Hepatocyte (in vitro differentiated cells): ENCODE results near the gene IRF1. TPM values are rescaled to one million over a fixed set of nuclear protein-coding genes. Genes with fewer than 3 reads are reported as not detected.

ENCODE experiments used
- DNase-seq: peaks from one replicate; pipeline ENCODE4 v3.0.0-alpha.2; 2016; ENCODE audit warnings: low spot score
- H2AFZ ChIP-seq: fragments of 200-600 bp; sonication (generic); 2 replicates; pipeline ENCODE4 v1.6.0; 2016; ENCODE audit warnings: antibody characterized with exemption, mild to moderate bottlenecking
- H3K27ac ChIP-seq: fragments of 200-600 bp; sonication (generic); 2 replicates; pipeline ENCODE4 v1.5.1; 2016; ENCODE audit warnings: mild to moderate bottlenecking
- H3K27me3 ChIP-seq: fragments of 200-600 bp; sonication (generic); 2 replicates; pipeline ENCODE4 v1.6.1; 2016
- H3K36me3 ChIP-seq: fragments of 200-600 bp; sonication (generic); replicated peaks from 2 replicates; pipeline ENCODE4 v1.5.1; 2016; ENCODE audit warnings: low read depth; ENCODE audit not compliant: insufficient read depth
- H3K4me1 ChIP-seq: fragments of 200-600 bp; sonication (generic); 2 replicates; pipeline ENCODE4 v1.5.1; 2016; ENCODE audit warnings: mild to moderate bottlenecking, moderate library complexity; ENCODE audit not compliant: insufficient read depth
- H3K4me2 ChIP-seq: fragments of 200-600 bp; sonication (generic); 2 replicates; pipeline ENCODE4 v1.6.0; 2016
- H3K4me3 ChIP-seq: fragments of 200-600 bp; sonication (generic); 2 replicates; pipeline ENCODE4 v1.5.1; 2016; ENCODE audit warnings: mild to moderate bottlenecking
- H3K79me2 ChIP-seq: fragments of 200-600 bp; sonication (generic); 2 replicates; pipeline ENCODE4 v1.6.0; 2017; ENCODE audit warnings: mild to moderate bottlenecking
- H3K9me2 ChIP-seq: fragments of 200-600 bp; sonication (generic); replicated peaks from 2 replicates; pipeline ENCODE4 v1.6.0; 2017; ENCODE audit warnings: mild to moderate bottlenecking; ENCODE audit not compliant: insufficient read depth
- H3K9me3 ChIP-seq: fragments of 200-600 bp; sonication (generic); 2 replicates; pipeline ENCODE4 v1.5.1; 2016; ENCODE audit warnings: low read depth, mild to moderate bottlenecking
- H4K20me1 ChIP-seq: fragments of 200-600 bp; sonication (generic); 2 replicates; pipeline ENCODE4 v1.6.0; 2016; ENCODE audit warnings: mild to moderate bottlenecking; ENCODE audit not compliant: insufficient read depth, poor library complexity, severe bottlenecking
- EZH2 ChIP-seq: fragments of 200-600 bp; sonication (generic); IDR thresholded peaks from 2 replicates; pipeline ENCODE4 v1.6.1; 2016; ENCODE audit warnings: antibody characterized with exemption, mild to moderate bottlenecking, borderline replicate concordance
- EZH2phosphoT487 ChIP-seq: fragments of 200-600 bp; sonication (generic); IDR thresholded peaks from one replicate; pipeline ENCODE4 v1.6.1; 2018; ENCODE audit warnings: antibody characterized with exemption, mild to moderate bottlenecking, low read depth, moderate library complexity; ENCODE audit not compliant: unreplicated experiment, severe bottlenecking
- WGBS: methylation state at CpG from one replicate; pipeline ENCODE4 v1.1.6; 2016; ENCODE audit warnings: low lambda C conversion rate; ENCODE audit errors: missing lambda C conversion rate; 5-methylcytosine and 5-hydroxymethylcytosine counted together
- polyA plus RNA-seq: library from polyadenylated mRNA; unstranded; fragments of >200 nt; fragmentation: Nextera tagmentation; extraction: Ambion mirVana; gene quantifications from 2 replicates; pipeline ENCODE4 v1.2.1, GENCODE V29; 2016
- total RNA-seq: library from RNA; depleted of rRNA; stranded (reverse); fragments of >200 nt; gene quantifications from 2 replicates; pipeline ENCODE4 v1.2.3, GENCODE V29; 2014
- TF ChIP-seq, protein P1 (sequence below): fragments of 200-600 bp; sonication (generic); IDR thresholded peaks from 2 replicates; pipeline ENCODE4 v1.5.1; 2016; ENCODE audit warnings: antibody characterized with exemption, mild to moderate bottlenecking; ENCODE audit not compliant: poor library complexity

The IRF1 gene
- total and polyA plus RNA-seq, 2 experiments from 2014 or later = 30.9 to 35.8 TPM

DNA sequence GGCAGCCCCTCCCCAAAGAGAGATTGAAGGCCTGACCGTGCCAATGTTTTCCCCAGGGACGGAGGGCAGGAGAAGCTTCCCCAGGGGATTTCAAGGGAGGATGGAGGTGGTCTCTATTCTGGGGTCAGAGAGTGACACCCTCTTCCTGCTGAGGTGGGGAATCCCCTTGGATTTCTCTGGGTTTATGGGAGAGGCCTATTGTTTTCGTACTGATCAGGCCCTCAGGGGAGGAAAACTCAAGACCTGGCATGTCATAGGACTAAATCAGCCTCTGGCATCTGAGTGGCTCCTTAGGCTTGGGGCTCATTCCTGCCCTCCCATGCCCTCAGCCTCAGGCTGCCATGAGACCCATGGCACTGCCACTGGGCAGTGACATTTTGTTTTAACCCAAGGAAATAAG is 44.6 kb downstream of the IRF1 start:
- no peaks in the 10 kb centered on the region for H3K79me2 ChIP-seq
- H3K27me3 ChIP-seq = no peaks in the 10 kb centered on the region
- H3K36me3 ChIP-seq = no peaks in the 10 kb centered on the region
- no peaks in the 10 kb centered on the region for H4K20me1 ChIP-seq
- H3K9me2 ChIP-seq = no peaks in the 10 kb centered on the region
- no peak overlapping the region for H2AFZ ChIP-seq
- no peak for TF ChIP-seq EZH2
- TF ChIP-seq EZH2phosphoT487 = no peak
- TF ChIP-seq, protein P1, sequence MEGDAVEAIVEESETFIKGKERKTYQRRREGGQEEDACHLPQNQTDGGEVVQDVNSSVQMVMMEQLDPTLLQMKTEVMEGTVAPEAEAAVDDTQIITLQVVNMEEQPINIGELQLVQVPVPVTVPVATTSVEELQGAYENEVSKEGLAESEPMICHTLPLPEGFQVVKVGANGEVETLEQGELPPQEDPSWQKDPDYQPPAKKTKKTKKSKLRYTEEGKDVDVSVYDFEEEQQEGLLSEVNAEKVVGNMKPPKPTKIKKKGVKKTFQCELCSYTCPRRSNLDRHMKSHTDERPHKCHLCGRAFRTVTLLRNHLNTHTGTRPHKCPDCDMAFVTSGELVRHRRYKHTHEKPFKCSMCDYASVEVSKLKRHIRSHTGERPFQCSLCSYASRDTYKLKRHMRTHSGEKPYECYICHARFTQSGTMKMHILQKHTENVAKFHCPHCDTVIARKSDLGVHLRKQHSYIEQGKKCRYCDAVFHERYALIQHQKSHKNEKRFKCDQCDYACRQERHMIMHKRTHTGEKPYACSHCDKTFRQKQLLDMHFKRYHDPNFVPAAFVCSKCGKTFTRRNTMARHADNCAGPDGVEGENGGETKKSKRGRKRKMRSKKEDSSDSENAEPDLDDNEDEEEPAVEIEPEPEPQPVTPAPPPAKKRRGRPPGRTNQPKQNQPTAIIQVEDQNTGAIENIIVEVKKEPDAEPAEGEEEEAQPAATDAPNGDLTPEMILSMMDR = no peak
- H3K4me3 ChIP-seq = no peak overlapping the region
- H3K4me1 ChIP-seq = no peaks in the 10 kb centered on the region
- H3K4me2 ChIP-seq = no peak overlapping the region
- WGBS = 68% methylated on average over 3 of the region's 3 CpGs
- H3K9me3 ChIP-seq = no peaks in the 10 kb centered on the region
- peak overlapping the region; percentile 12 for H3K27ac ChIP-seq
- no peak for DNase-seq

DNA sequence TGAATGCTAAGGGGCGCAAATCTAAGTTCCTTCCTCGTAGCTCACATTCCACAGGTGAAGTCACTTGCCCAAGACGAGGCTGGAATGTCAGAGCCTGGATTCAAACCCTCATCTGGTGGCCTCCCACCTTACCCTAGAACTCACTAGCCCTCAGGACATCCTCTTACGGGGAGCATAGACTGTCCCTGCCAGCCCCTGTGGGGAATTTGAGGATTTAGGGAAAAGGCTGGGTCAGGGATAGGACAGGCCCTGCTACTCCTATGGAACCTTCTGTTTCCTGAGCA is 45.0 kb downstream of the IRF1 start:
- Histone ChIP-seq H4K20me1 (no peaks in the 10 kb centered on the region), H3K4me2 (no peak overlapping the region), H3K9me2 (no peaks in the 10 kb centered on the region), H3K4me1 (no peaks in the 10 kb centered on the region), H3K9me3 (no peaks in the 10 kb centered on the region), H3K27ac (peak overlapping the region; percentile 12), H3K4me3 (no peak overlapping the region), H2AFZ (no peak overlapping the region), H3K79me2 (no peaks in the 10 kb centered on the region), H3K27me3 (no peaks in the 10 kb centered on the region), H3K36me3 (no peaks in the 10 kb centered on the region)
- WGBS = 83% methylated on average over 4 of the region's 4 CpGs
- DNase-seq = no peak
- TF ChIP-seq EZH2 = no peak
- TF ChIP-seq, protein P1 = no peak
- TF ChIP-seq EZH2phosphoT487 = no peak

DNA sequence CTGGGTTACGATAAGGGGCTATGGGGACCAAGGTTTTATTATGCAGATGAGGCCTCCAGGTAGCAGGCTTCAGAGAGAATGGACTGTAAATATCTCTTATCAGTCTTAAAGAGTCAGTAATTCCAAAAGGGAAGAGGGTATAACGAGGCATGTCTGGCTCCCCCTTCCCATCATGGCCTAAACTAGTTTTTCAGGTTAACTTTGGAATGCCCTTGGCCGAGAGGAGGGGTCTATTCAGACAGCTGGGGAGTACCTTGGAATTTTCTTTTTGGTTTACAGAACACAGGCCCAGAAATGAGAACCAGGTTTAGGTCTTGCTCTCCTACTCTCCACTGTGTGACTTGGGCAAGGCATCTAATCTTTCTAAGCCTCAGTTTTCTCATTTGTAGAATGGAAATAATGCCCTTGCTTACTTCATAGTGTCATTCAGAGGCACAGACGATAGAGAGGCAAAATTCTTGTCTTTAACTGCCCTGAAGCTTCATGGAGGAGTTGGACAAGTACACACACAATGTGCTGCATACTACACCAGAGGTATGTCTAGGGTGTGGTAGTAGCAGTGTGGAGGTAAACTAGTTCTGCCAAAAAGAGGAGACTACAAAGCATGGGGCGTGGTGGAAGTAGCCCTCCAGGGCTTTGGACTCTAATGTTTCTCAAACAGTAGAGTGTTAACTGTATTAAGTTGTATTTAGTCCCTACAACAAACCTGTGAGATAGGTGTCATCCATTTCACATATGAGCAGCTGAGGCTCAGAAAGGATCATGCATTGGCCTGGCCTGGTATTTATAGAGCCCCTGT is 45.5 kb downstream of the IRF1 start:
- Histone ChIP-seq H3K27ac (peak overlapping the region; percentile 12), H3K36me3 (no peaks in the 10 kb centered on the region), H4K20me1 (no peaks in the 10 kb centered on the region), H3K4me2 (no peak overlapping the region), H3K9me3 (no peaks in the 10 kb centered on the region), H3K27me3 (no peaks in the 10 kb centered on the region), H3K4me3 (no peak overlapping the region), H3K9me2 (no peaks in the 10 kb centered on the region), H2AFZ (no peak overlapping the region), H3K4me1 (no peaks in the 10 kb centered on the region), H3K79me2 (no peaks in the 10 kb centered on the region)
- DNase-seq = no peak
- 71% methylated on average over 5 of the region's 5 CpGs for WGBS
- TF ChIP-seq EZH2 (no peak), EZH2phosphoT487 (no peak)
- TF ChIP-seq, protein P1 = no peak

DNA sequence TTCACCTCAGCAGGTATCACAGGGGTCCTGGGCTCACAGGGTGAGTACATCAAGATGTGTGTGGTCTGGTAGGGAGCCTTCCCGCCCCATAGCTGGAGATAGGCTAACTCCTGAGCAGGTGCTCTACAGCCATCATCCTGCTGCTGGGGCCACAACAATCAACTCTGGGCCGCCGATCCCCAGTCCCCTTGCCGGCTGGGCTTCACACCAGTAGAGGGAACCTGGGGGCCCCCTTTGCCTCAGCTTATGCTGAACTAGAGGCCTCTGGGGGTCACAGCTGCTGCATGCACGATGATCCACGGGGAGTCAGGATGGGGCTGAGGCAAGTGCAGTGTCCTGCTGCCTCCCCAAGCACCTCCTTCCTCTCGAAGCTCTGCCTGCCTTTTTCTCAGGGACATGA is 46.5 kb downstream of the IRF1 start:
- no peak overlapping the region for H3K27ac ChIP-seq
- no peak overlapping the region for H2AFZ ChIP-seq
- no peaks in the 10 kb centered on the region for H3K9me3 ChIP-seq
- no peak overlapping the region for H3K4me2 ChIP-seq
- WGBS = 89% methylated on average over 7 of the region's 7 CpGs
- no peaks in the 10 kb centered on the region for H3K9me2 ChIP-seq
- H3K36me3 ChIP-seq = no peaks in the 10 kb centered on the region
- no peaks in the 10 kb centered on the region for H3K79me2 ChIP-seq
- no peaks in the 10 kb centered on the region for H4K20me1 ChIP-seq
- H3K4me1 ChIP-seq = no peaks in the 10 kb centered on the region
- H3K4me3 ChIP-seq = no peak overlapping the region
- TF ChIP-seq EZH2phosphoT487 = no peak
- TF ChIP-seq, protein P1 = no peak
- TF ChIP-seq EZH2 = no peak
- H3K27me3 ChIP-seq = no peaks in the 10 kb centered on the region
- no peak for DNase-seq
